Hepatocyte (in vitro differentiated cells): ENCODE data around the gene CLTCL1. TPM values are rescaled to one million over a fixed set of nuclear protein-coding genes. Genes with fewer than 3 reads are reported as not detected.
"Not testable (repeated sequence)": the region's sequence is repeated elsewhere in the genome, so short reads cannot be mapped to it uniquely, and the experiment has no call there.

ENCODE experiments used
- DNase-seq: peaks from one replicate; pipeline ENCODE4 v3.0.0-alpha.2; 2016; ENCODE audit warnings: low spot score
- H2AFZ ChIP-seq: fragments of 200-600 bp; sonication (generic); 2 replicates; pipeline ENCODE4 v1.6.0; 2016; ENCODE audit warnings: antibody characterized with exemption, mild to moderate bottlenecking
- H3K27ac ChIP-seq: fragments of 200-600 bp; sonication (generic); 2 replicates; pipeline ENCODE4 v1.5.1; 2016; ENCODE audit warnings: mild to moderate bottlenecking
- H3K27me3 ChIP-seq: fragments of 200-600 bp; sonication (generic); 2 replicates; pipeline ENCODE4 v1.6.1; 2016
- H3K36me3 ChIP-seq: fragments of 200-600 bp; sonication (generic); replicated peaks from 2 replicates; pipeline ENCODE4 v1.5.1; 2016; ENCODE audit warnings: low read depth; ENCODE audit not compliant: insufficient read depth
- H3K4me1 ChIP-seq: fragments of 200-600 bp; sonication (generic); 2 replicates; pipeline ENCODE4 v1.5.1; 2016; ENCODE audit warnings: mild to moderate bottlenecking, moderate library complexity; ENCODE audit not compliant: insufficient read depth
- H3K4me2 ChIP-seq: fragments of 200-600 bp; sonication (generic); 2 replicates; pipeline ENCODE4 v1.6.0; 2016
- H3K4me3 ChIP-seq: fragments of 200-600 bp; sonication (generic); 2 replicates; pipeline ENCODE4 v1.5.1; 2016; ENCODE audit warnings: mild to moderate bottlenecking
- H3K79me2 ChIP-seq: fragments of 200-600 bp; sonication (generic); 2 replicates; pipeline ENCODE4 v1.6.0; 2017; ENCODE audit warnings: mild to moderate bottlenecking
- H3K9me2 ChIP-seq: fragments of 200-600 bp; sonication (generic); replicated peaks from 2 replicates; pipeline ENCODE4 v1.6.0; 2017; ENCODE audit warnings: mild to moderate bottlenecking; ENCODE audit not compliant: insufficient read depth
- H3K9me3 ChIP-seq: fragments of 200-600 bp; sonication (generic); 2 replicates; pipeline ENCODE4 v1.5.1; 2016; ENCODE audit warnings: low read depth, mild to moderate bottlenecking
- H4K20me1 ChIP-seq: fragments of 200-600 bp; sonication (generic); 2 replicates; pipeline ENCODE4 v1.6.0; 2016; ENCODE audit warnings: mild to moderate bottlenecking; ENCODE audit not compliant: insufficient read depth, poor library complexity, severe bottlenecking
- EZH2 ChIP-seq: fragments of 200-600 bp; sonication (generic); IDR thresholded peaks from 2 replicates; pipeline ENCODE4 v1.6.1; 2016; ENCODE audit warnings: antibody characterized with exemption, mild to moderate bottlenecking, borderline replicate concordance
- EZH2phosphoT487 ChIP-seq: fragments of 200-600 bp; sonication (generic); IDR thresholded peaks from one replicate; pipeline ENCODE4 v1.6.1; 2018; ENCODE audit warnings: antibody characterized with exemption, mild to moderate bottlenecking, low read depth, moderate library complexity; ENCODE audit not compliant: unreplicated experiment, severe bottlenecking
- WGBS: methylation state at CpG from one replicate; pipeline ENCODE4 v1.1.6; 2016; ENCODE audit warnings: low lambda C conversion rate; ENCODE audit errors: missing lambda C conversion rate; 5-methylcytosine and 5-hydroxymethylcytosine counted together
- polyA plus RNA-seq: library from polyadenylated mRNA; unstranded; fragments of >200 nt; fragmentation: Nextera tagmentation; extraction: Ambion mirVana; gene quantifications from 2 replicates; pipeline ENCODE4 v1.2.1, GENCODE V29; 2016
- total RNA-seq: library from RNA; depleted of rRNA; stranded (reverse); fragments of >200 nt; gene quantifications from 2 replicates; pipeline ENCODE4 v1.2.3, GENCODE V29; 2014
- TF ChIP-seq, protein P1 (sequence below): fragments of 200-600 bp; sonication (generic); IDR thresholded peaks from 2 replicates; pipeline ENCODE4 v1.5.1; 2016; ENCODE audit warnings: antibody characterized with exemption, mild to moderate bottlenecking; ENCODE audit not compliant: poor library complexity

CLTCL1 gene
- total and polyA plus RNA-seq, 2 experiments from 2014 or later, result 2.2 to 3.7 TPM

DNA sequence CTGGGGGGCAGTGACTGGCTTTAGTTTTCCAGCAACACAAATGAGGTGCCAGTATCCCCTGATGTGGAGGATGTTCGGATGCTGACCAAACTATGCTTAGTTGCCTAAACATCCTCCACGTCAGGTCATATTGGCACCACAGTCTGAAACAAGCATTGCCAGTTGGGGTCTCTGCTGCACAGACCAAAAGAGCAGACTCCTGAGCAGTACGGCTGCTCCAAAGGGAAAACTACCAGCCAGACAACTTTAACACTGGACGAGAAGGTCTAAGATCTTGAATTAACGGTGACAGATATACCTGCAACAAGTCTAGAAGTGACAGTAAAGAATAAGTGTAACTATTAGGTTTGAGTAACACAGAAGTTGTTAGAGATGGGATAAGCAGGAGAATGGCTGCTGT lies 40.5 kb upstream of the CLTCL1 start:
- no peaks in the 10 kb centered on the region for H3K4me1 ChIP-seq
- H3K4me3 ChIP-seq, result no peak overlapping the region
- WGBS, result 97% methylated on average over 5 of the region's 5 CpGs
- H3K9me3 ChIP-seq, result no peaks in the 10 kb centered on the region
- H3K79me2 ChIP-seq, result no peaks in the 10 kb centered on the region
- no peak overlapping the region for H3K4me2 ChIP-seq
- no peaks in the 10 kb centered on the region for H3K27me3 ChIP-seq
- no peak overlapping the region for H3K27ac ChIP-seq
- DNase-seq, result no peak
- no peaks in the 10 kb centered on the region for H3K9me2 ChIP-seq
- TF ChIP-seq EZH2phosphoT487, result no peak
- TF ChIP-seq, protein P1, sequence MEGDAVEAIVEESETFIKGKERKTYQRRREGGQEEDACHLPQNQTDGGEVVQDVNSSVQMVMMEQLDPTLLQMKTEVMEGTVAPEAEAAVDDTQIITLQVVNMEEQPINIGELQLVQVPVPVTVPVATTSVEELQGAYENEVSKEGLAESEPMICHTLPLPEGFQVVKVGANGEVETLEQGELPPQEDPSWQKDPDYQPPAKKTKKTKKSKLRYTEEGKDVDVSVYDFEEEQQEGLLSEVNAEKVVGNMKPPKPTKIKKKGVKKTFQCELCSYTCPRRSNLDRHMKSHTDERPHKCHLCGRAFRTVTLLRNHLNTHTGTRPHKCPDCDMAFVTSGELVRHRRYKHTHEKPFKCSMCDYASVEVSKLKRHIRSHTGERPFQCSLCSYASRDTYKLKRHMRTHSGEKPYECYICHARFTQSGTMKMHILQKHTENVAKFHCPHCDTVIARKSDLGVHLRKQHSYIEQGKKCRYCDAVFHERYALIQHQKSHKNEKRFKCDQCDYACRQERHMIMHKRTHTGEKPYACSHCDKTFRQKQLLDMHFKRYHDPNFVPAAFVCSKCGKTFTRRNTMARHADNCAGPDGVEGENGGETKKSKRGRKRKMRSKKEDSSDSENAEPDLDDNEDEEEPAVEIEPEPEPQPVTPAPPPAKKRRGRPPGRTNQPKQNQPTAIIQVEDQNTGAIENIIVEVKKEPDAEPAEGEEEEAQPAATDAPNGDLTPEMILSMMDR, result no peak
- TF ChIP-seq EZH2, result no peak
- H4K20me1 ChIP-seq, result no peaks in the 10 kb centered on the region
- H2AFZ ChIP-seq, result no peak overlapping the region
- H3K36me3 ChIP-seq, result no peaks in the 10 kb centered on the region

DNA sequence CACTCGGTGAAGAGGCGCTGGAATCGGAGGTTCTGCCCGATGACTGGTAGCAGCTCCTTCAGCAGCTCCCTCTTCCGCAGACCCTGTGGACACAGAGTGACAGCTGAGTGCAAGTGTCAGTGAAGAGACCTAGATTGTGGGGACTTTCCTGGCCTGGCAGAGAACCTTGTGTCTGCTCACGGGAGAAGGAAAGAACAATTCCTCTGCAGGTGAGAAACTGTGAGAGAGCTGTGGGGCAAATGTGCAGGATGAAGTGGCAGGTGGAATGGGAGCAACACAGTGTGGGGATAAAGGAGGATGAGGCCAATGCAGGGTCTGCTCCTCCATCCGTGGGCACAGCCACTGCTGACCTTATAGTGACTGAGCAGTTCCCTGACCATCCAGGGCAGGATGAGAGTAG lies 40.0 kb upstream of the CLTCL1 start:
- Histone ChIP-seq H3K36me3 (no peaks in the 10 kb centered on the region), H2AFZ (no peak overlapping the region)

DNA sequence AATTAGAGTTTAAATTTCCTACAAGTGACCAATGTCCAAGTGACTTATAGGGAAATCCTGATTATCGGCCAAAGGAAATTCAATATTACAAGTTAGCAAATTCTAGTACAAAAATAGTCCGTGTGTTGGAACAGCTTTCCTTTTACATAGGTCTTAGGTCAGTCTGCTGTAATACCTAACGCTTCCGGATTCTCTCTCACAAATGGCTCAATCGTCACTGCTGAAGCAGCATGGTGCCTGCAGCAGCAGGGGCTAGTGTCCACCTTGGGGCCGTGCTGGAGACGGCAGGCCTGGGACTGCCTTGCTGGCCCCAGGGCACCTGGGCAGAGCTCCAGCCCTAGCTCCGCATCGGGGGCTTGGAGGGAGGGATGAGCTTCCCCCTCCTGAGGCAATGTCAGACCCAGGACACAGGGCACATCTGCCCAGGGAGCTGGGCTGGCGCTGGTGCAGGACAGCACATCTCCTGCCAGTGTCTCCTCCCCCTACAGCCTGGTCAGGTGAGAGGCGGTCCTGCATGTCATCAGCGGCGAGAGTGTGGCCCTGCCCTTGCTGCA lies 39.4 kb upstream of the CLTCL1 start:
- H4K20me1 ChIP-seq, result no peaks in the 10 kb centered on the region
- no peaks in the 10 kb centered on the region for H3K36me3 ChIP-seq
- no peak overlapping the region for H3K4me2 ChIP-seq
- H3K79me2 ChIP-seq, result no peaks in the 10 kb centered on the region
- 98% methylated on average over 13 of the region's 13 CpGs for WGBS
- H3K27ac ChIP-seq, result no peak overlapping the region
- H3K9me3 ChIP-seq, result no peaks in the 10 kb centered on the region
- no peaks in the 10 kb centered on the region for H3K27me3 ChIP-seq
- DNase-seq, result no peak
- no peak overlapping the region for H2AFZ ChIP-seq
- TF ChIP-seq, protein P1, result no peak
- TF ChIP-seq EZH2phosphoT487 (no peak), EZH2 (no peak)
- H3K9me2 ChIP-seq, result no peaks in the 10 kb centered on the region
- no peaks in the 10 kb centered on the region for H3K4me1 ChIP-seq
- H3K4me3 ChIP-seq, result no peak overlapping the region

More for the DNA sequence above, 40.0 kb upstream of the CLTCL1 start:
- H4K20me1 ChIP-seq, result no peaks in the 10 kb centered on the region
- no peak overlapping the region for H3K4me2 ChIP-seq
- H3K4me1 ChIP-seq, result no peaks in the 10 kb centered on the region
- H3K27me3 ChIP-seq, result no peaks in the 10 kb centered on the region
- no peaks in the 10 kb centered on the region for H3K9me3 ChIP-seq
- no peaks in the 10 kb centered on the region for H3K79me2 ChIP-seq
- no peaks in the 10 kb centered on the region for H3K9me2 ChIP-seq
- H3K4me3 ChIP-seq, result no peak overlapping the region
- TF ChIP-seq EZH2 (no peak), EZH2phosphoT487 (no peak)
- TF ChIP-seq, protein P1, result no peak
- over 99% methylated on average over 7 of the region's 7 CpGs for WGBS
- DNase-seq, result no peak
- no peak overlapping the region for H3K27ac ChIP-seq

- H4K20me1 ChIP-seq, H3K4me2 ChIP-seq, H3K9me2 ChIP-seq, H3K4me3 ChIP-seq, H3K79me2 ChIP-seq, H3K36me3 ChIP-seq, H2AFZ ChIP-seq, H3K9me3 ChIP-seq, H3K4me1 ChIP-seq, H3K27me3 ChIP-seq, H3K27ac ChIP-seq, DNase-seq: not testable (repeated sequence)
- 98% methylated on average over 5 of the region's 5 CpGs for WGBS
These were observed 38.7 kb upstream of the CLTCL1 start for GRCh38 chr22:19330205-19330604.
